OCI-LY3 (cell line): ENCODE measurements around the gene MYF5.

Experiments used
- H2AFZ ChIP-seq: fragments of 200-600, 300-600 bp; shearing (Covaris generic); 2 replicates; pipeline ENCODE4 v1.6.0; 2014; ENCODE audit warnings: antibody characterized with exemption, low read depth, low read length
- H3K27ac ChIP-seq: fragments of 200-600, 300-600 bp; sonication (generic); 2 replicates; pipeline ENCODE4 v1.5.1; 2014; ENCODE audit warnings: mild to moderate bottlenecking, low read length, moderate library complexity, mixed read lengths
- H3K27me3 ChIP-seq: fragments of 200-600, 300-600 bp; sonication (generic); 2 replicates; pipeline ENCODE4 v1.6.1; 2014; ENCODE audit warnings: low read depth, low read length, mixed read lengths
- H3K36me3 ChIP-seq: fragments of 200-600, 300-600 bp; sonication (generic); replicated peaks from 2 replicates; pipeline ENCODE3; 2014; ENCODE audit warnings: low read depth, low read length, mixed read lengths
- H3K4me1 ChIP-seq: fragments of 300-600, 200-600 bp; sonication (generic); 2 replicates; pipeline ENCODE4 v1.6.1; 2014; ENCODE audit warnings: low read length, mixed read lengths
- H3K4me2 ChIP-seq: fragments of 200-600, 300-600 bp; sonication (generic); 2 replicates; pipeline ENCODE4 v1.6.1; 2014; ENCODE audit warnings: low read length, mixed read lengths
- H3K4me3 ChIP-seq: fragments of 300-600, 200-600 bp; sonication (generic); 2 replicates; pipeline ENCODE4 v1.5.1; 2014; ENCODE audit warnings: antibody characterized with exemption, mild to moderate bottlenecking, low read length, moderate library complexity
- H3K79me2 ChIP-seq: fragments of 300-600, 200-600 bp; shearing (Covaris generic); 2 replicates; pipeline ENCODE4 v1.6.1; 2014; ENCODE audit warnings: mild to moderate bottlenecking, low read length, mixed read lengths
- H3K9ac ChIP-seq: fragments of 300-600, 200-600 bp; shearing (Covaris generic); 2 replicates; pipeline ENCODE4 v1.6.0; 2014; ENCODE audit warnings: mild to moderate bottlenecking, low read length, moderate library complexity
- H3K9me3 ChIP-seq: fragments of 200-600, 300-600 bp; shearing (Covaris generic); 2 replicates; pipeline ENCODE4 v1.6.1; 2014; ENCODE audit warnings: low read length, mixed read lengths; ENCODE audit not compliant: insufficient read depth
- H4K20me1 ChIP-seq: fragments of 200-600, 300-600 bp; sonication (generic); 2 replicates; pipeline ENCODE4 v1.6.1; 2016; ENCODE audit warnings: low read length, mixed read lengths; ENCODE audit not compliant: insufficient read depth
- CTCF ChIP-seq: fragments of 200-600, 300-600 bp; sonication (generic); IDR thresholded peaks from 2 replicates; pipeline ENCODE4 v1.5.1; 2014; ENCODE audit warnings: antibody characterized with exemption, low read length, low read depth
- EZH2phosphoT487 ChIP-seq: fragments of 200-600 bp; shearing (Covaris generic); IDR thresholded peaks from 2 replicates; pipeline ENCODE4 v1.6.1; 2018; ENCODE audit warnings: antibody characterized with exemption, mixed run types, low read depth

MYF5 gene

GRCh38 chr12:80720516-80720915, 3.8 kb downstream of the MYF5 start:
- Histone ChIP-seq H3K27me3 (no peaks in the 10 kb centered on the region), H3K79me2 (no peaks in the 10 kb centered on the region), H4K20me1 (no peaks in the 10 kb centered on the region), H3K4me1 (peaks cover 7% of the 10 kb centered on the region), H3K9ac (no peak overlapping the region), H3K4me3 (no peak overlapping the region), H3K36me3 (no peaks in the 10 kb centered on the region), H3K4me2 (no peak overlapping the region), H2AFZ (no peak overlapping the region), H3K9me3 (no peaks in the 10 kb centered on the region), H3K27ac (no peak overlapping the region)
- TF ChIP-seq CTCF (no peak), EZH2phosphoT487 (no peak)

- Histone ChIP-seq H4K20me1 (no peaks in the 10 kb centered on the region), H3K79me2 (no peaks in the 10 kb centered on the region), H3K4me1 (peaks cover 7% of the 10 kb centered on the region), H3K9ac (no peak overlapping the region), H3K9me3 (no peaks in the 10 kb centered on the region), H3K4me2 (peak overlapping the region; percentile 25), H3K27ac (no peak overlapping the region), H3K27me3 (no peaks in the 10 kb centered on the region), H2AFZ (no peak overlapping the region), H3K4me3 (no peak overlapping the region), H3K36me3 (no peaks in the 10 kb centered on the region)
- TF ChIP-seq CTCF (no peak), EZH2phosphoT487 (no peak)
These were observed 4.6 kb downstream of the MYF5 start for GRCh38 chr12:80721326-80721725.

GRCh38 chr12:80745851-80746505, 29.3 kb downstream of the MYF5 start:
- H3K9ac ChIP-seq = no peak overlapping the region
- H4K20me1 ChIP-seq = no peaks in the 10 kb centered on the region
- no peak for TF ChIP-seq EZH2phosphoT487
- no peak for TF ChIP-seq CTCF
- H3K4me2 ChIP-seq = no peak overlapping the region
- no peak overlapping the region for H3K27ac ChIP-seq
- H3K36me3 ChIP-seq = no peaks in the 10 kb centered on the region
- H3K9me3 ChIP-seq = no peaks in the 10 kb centered on the region
- H3K4me3 ChIP-seq = no peak overlapping the region
- no peaks in the 10 kb centered on the region for H3K4me1 ChIP-seq
- H3K27me3 ChIP-seq = no peaks in the 10 kb centered on the region
- H3K79me2 ChIP-seq = no peaks in the 10 kb centered on the region
- no peak overlapping the region for H2AFZ ChIP-seq

- no peaks in the 10 kb centered on the region for H3K27me3 ChIP-seq
- TF ChIP-seq EZH2phosphoT487 (no peak), CTCF (no peak)
- no peaks in the 10 kb centered on the region for H3K4me1 ChIP-seq
- no peak overlapping the region for H3K27ac ChIP-seq
- no peak overlapping the region for H3K9ac ChIP-seq
- no peak overlapping the region for H2AFZ ChIP-seq
- H3K4me2 ChIP-seq = no peak overlapping the region
- no peaks in the 10 kb centered on the region for H3K9me3 ChIP-seq
- no peak overlapping the region for H3K4me3 ChIP-seq
- H3K79me2 ChIP-seq = no peaks in the 10 kb centered on the region
- no peaks in the 10 kb centered on the region for H4K20me1 ChIP-seq
- no peaks in the 10 kb centered on the region for H3K36me3 ChIP-seq
These were observed 31.1 kb downstream of the MYF5 start for GRCh38 chr12:80747800-80748199.
